NOMO-1 treated with dmso at 0.1 percent for 144 hours (cell line): ENCODE results near the gene POLR3B.
"Not testable (repeated sequence)": the region's sequence is repeated elsewhere in the genome, so short reads cannot be mapped to it uniquely, and the experiment has no call there.

ENCODE experiments used
- DNase-seq: peaks from one replicate; lab custom pipeline; 2025; ENCODE audit not compliant: unreplicated experiment; lab: John Stamatoyannopoulos, UW

Gene POLR3B

GRCh38 chr12:106357549-106358395 lies at the start of gene POLR3B:
Gene POLR3B, plus strand, starts transcription at chr12:106357748. Its CDS starts 132 bp downstream, at chr12:106357880.
- peak; percentile 93 for DNase-seq

DNA sequence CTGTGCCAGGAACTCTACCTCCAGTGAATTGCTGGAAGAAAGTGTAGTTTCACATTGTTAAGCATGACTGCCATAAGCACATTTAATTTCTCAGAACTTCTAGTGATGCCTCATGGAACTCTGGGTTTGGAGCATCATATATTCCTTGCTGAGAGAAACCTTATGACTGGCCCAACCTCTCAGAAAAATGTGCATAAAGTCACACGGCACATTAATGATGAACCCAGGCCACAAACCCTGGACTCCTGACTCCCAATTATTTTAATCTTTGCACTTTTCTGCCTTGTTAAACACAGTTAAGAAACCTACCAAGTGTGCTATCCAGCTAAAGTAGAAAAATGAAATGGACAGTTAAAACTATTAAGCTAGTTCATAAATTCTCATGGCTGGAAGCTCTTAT lies 49.4 kb upstream of the POLR3B start:
- DNase-seq: no peak

DNA sequence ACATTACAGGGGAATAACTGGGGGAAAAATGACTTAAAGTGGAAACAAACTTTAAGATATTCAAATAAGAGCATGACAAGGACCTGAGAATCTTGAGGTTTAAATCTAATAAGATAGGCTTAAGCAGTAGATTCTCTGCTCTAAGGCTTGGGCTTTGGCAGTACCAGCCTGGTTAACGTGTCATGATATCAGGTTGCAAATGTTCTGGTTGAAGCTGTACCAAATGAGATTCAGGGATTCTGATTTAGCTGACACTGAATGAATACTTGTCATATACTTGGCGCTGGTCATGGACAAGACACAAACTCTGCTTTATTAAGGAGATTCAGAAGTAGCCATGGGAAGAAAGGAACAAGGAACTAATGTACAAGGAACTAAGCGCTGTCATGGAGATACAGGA lies 48.9 kb upstream of the POLR3B start:
- DNase-seq: no peak

GRCh38 chr12:106309671-106310505 lies 47.7 kb upstream of the POLR3B start:
- no peak for DNase-seq

DNA sequence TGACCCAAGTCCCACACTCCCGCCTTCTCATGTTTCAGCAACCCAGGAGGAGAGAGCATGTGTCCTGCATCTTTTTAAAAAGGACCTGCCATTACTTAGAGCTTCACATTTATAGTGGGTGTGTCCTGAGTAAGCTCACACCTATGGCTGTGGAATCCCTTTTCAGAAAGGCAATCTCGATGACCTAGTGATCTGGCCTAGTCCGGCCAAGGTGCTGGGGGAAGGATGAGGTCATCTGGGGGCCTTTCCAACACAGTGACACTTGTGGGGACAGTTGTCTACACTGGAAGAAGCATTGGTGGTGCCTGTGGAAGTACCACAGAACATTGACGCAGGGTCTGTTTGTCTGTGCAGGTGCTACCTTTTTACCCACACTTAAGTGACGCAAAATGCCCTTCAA lies 46.9 kb upstream of the POLR3B start:
- DNase-seq: no peak

DNA sequence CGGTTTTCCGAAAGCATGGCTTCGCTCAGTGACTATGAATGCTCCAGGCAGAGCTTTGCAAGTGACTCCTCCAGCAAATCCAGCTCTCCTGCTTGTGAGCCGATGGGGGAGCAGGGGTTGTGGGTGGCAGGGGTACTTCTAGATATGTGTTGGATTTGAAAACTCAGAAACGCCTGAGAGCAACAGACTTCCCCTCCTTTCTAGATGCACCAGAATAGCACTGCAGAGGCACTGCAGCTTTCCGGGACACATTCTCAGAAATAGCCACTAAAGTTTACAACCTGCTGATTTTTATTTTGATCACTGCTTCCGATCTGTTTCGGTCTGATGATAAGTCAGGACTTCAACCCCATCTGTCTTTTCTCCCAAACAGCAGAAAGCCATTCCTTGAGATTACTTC lies 46.4 kb upstream of the POLR3B start:
- DNase-seq: no peak

GRCh38 chr12:106313413-106313812 lies 44.1 kb upstream of the POLR3B start:
- not testable (repeated sequence) for DNase-seq

DNA sequence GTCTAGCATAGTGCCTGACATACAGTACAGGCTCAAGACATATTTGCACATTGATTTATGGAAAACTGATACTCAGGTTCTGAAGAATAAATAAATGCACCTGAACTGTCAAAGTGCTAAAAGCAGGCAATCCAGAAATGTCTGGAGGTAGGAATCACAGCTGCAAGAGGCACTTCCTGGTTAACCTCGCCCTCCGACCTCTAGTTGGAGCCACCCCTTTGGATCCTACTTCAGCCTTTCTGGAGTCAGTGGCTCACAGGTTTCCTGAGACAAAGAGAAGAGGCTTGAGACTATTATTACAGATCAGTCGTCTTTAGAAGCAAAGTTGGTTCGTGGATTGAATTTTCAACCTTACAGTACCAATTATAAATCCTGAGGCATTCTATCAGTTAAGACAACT lies 42.0 kb upstream of the POLR3B start:
- DNase-seq: no peak

- no peak for DNase-seq
Observed at GRCh38 chr12:106317406-106318082, 40.0 kb upstream of the POLR3B start.

GRCh38 chr12:106321139-106321850 lies 36.3 kb upstream of the POLR3B start:
- no peak for DNase-seq

DNA sequence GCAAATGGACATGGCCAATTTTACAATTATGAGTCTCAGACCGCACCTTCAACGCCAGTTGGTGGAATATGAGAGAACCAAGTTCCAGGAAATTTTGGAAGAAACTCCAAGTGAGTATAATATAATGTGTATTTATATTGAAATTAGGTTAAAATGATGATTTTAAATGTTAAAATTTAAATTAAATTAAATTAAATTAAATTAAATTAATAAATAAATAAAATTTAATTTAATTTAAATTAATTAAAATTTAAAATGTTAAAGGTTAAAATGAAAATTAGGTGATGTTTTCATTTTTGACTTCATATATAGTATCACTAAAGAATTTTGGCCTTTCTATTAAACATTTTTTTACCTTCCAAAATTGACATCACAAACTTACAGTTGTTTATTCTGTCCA lies 34.0 kb upstream of the POLR3B start:
- DNase-seq: no peak

DNA sequence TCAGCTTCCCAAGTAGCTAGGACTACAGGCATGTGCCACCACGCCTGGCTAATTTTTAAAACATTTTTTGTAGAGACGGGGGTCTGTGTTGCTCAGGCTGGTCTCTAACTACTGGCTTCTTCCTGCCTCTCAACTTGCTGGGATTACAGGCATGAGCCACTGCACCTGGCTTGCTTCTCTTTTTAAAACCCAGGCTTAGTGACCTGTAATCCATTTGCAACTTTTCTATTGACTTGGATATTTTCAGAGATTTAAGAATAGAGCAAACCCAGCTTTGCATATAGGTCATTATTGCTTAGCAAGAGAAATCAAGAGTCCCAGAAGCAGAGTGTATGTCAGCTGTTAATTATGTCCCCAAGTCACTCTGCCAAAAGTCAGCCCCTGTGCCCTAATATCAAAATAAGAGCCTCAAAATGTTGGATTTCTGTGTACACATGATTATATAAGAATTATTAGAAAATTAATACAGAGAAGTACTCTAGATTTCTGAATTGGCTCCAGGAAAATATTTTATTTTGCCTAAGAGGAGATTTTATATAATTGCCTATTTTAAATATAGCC lies 30.2 kb upstream of the POLR3B start:
- DNase-seq: no peak

DNA sequence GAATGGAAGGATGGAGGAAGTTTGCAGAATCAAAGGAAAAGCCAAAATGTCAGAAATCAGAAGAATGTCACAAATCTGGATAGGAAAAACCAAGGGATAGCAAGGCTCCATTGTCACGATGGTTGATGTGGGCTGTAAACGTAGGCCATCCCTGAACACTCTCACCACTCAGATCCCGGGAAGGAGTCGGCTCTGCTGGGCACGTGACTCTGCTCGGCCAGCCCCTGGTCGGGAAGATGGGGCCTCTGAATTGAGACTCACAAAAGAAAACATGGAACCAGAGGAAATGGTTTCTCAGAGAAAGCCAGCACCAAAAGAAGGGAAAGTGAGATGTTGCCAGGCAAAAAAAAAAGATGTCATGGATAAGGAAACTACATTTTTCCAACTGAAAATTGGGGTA lies 28.8 kb upstream of the POLR3B start:
- DNase-seq: no peak

- peak; percentile 15 for DNase-seq
Observed at GRCh38 chr12:106329231-106329982, 28.1 kb upstream of the POLR3B start.

DNA sequence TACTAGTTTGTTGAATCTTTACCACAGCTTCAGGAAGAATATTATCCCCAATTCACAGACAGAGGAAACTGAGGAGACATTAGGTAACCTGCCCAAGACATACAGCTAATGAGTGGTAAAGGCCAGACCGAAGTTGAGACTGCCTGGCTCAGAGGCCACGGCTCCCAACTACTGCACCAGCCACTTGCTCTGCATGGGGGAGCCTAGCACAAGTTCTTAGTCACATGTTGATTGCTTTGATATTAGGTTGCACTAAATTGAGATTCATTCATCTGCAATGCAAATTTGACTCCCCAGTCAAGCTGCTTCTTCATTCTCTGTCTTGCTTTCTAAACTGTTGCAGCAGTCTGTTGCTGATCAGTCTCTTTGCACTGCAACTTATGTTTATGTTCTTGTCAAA lies 25.9 kb upstream of the POLR3B start:
- no peak for DNase-seq

- no peak for DNase-seq
Observed at GRCh38 chr12:106332536-106332935, 25.0 kb upstream of the POLR3B start.

DNA sequence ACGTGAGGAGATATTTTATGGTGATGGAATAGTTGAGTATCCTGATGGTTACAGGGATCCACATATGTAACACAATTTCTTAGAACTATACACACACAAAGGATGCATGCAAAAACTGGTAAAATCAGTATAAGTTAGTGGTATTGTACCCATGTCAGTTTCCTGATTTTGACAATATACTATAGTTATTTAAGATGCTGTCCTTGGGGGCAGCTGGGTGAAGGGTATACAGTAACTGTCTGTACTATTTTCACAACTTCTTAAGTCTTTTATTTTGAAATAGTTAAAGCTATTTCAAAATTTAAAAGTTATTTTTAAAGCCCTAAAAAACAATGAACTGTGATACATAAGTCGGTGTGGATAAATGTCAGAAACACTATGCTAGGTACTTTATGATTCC lies 24.5 kb upstream of the POLR3B start:
- no peak for DNase-seq

- peak; percentile 67 for DNase-seq
Observed at GRCh38 chr12:106333756-106334155, 23.8 kb upstream of the POLR3B start.

DNA sequence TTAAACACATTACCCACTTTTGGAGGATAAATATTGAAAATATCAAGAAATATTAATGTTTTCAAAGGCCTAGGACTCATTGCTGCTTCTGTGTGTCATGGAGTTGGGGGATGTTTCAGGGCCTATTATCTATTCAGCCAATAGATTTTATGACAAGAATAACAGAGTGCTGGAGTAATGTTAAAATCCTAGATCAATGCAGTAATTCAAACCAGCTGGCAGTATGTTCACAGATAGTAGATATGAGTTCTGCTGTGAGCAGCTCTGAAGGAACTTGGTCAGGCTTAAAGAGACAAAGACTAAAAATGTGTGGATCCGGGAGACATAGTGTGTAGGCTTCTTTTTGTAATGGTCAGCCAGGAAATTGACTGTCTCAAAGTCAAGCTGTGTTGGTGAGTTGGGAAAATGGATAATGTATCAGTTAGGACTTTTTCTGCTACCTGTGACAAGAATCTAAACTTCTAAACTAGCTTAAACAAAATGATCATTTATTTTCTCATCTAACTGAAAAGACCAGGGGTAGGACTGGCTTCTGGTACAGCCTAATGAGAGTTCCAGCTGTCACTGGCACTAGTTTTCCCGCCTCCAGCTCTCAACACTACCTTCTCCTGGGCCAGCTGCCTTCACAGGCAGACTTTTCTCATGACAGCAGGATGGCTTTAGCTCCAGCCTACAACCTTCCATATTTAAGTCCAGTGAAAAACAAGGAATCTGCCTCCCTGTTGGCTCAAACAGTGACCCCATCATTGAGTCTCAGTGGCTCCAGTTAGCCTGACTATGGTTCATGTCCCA lies 16.3 kb upstream of the POLR3B start:
- no peak for DNase-seq
